NOMO-1 treated with dmso at 0.1 percent for 144 hours (cell line): ENCODE measurements around the gene ANXA2R.
"Not testable (repeated sequence)": the region's sequence is repeated elsewhere in the genome, so short reads cannot be mapped to it uniquely, and the experiment has no call there.

ENCODE experiments used
- DNase-seq: peaks from one replicate; lab custom pipeline; 2025; ENCODE audit not compliant: unreplicated experiment; lab: John Stamatoyannopoulos, UW

Gene ANXA2R

GRCh38 chr5:43036409-43036808 lies 3.7 kb downstream of the ANXA2R start:
- no peak for DNase-seq

GRCh38 chr5:43034591-43034968 lies 5.5 kb downstream of the ANXA2R start:
- no peak for DNase-seq

- DNase-seq = no peak
These were observed 6.1 kb downstream of the ANXA2R start for GRCh38 chr5:43033841-43034590.

DNA sequence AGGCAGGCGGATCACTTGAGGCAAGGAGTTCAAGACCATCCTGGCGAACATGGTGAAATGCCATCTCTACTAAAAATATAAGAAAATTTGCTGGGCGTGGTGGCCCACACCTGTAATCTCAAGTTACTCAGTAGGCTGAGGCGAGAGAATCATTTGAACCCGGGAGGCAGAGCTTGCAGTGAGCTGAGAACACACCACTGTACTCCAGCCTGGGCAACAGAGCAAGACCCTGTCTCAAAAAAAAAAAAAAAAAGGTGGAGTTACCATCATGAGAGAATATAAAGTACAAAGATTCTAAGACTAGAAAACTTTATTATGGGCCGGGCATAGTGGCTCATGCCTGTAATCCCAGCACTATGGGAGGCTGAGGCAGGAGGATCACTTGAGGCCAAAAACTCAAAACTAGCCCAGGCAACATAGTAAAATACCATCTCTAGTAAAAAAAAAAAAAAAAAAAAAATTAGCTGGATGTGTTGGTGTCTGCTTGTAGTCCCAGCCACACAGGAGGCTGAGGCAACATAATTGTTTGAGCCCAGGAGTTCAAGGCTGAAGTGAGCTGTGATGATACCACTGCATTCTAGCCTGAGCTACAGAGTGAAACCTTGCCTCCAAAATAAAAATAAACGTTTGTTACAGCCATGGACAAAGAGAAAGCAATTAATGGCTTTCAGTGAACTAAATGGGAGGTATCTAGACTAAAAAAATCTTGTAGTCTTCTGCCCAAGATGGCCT lies 12.9 kb downstream of the ANXA2R start:
- DNase-seq = no peak

- not testable (repeated sequence) for DNase-seq
These were observed 14.8 kb downstream of the ANXA2R start for GRCh38 chr5:43025184-43025950.

DNA sequence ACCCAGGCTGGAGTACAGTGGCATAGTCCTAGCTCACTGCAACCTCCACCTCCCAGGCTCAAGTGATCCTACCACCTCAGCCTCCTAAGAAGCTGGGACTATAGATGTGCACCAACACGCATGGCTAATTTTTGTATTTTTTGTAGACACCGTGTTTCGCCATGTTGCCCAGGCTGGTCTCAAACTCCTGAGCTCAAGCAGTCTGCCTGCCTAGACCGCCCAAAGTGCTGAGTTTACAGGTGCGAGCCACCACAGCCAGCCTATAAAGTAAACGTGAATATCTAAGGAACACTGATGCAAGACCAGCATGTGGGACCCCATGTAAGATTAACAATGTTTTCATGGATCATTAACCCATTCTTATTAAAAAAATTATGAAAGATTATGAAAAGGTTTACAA lies 15.9 kb downstream of the ANXA2R start:
- DNase-seq = no peak

DNA sequence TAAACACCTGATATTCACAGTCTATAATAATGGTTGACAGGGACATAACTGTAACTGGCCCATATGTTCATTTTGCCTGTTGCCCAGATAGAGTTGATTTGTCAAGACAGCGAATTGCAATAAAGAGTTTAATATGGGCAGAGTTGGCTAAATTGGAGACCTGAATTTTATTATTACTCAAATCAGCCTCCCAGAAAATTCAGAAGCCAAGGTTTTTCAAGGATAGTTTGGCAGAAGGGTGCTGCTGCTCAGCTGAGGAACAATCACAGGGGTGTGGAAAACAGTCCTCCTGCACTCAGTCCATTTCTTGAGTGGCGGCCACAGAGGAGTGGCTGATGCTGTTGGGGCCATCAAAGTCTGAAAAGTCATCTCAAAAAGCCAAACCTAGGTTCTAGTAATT lies 19.0 kb downstream of the ANXA2R start:
- peak; percentile 32 for DNase-seq

DNA sequence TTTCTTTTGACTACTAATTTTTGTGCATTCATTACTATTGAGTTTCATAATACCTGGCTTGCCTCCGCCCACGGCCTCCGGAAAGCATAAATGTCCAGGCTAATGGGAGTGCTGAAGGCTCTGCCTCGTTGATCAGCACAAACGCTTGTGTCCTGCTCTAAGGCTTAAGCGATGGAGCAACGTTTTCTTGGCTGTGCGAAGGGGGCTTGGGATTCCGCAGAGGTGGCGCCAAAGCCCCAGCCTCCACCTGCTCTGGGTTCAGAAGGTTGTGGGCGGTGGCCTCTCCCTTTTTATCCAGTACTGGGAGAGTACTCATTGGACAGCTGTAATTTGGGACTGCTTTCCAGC lies 19.7 kb downstream of the ANXA2R start:
- peak; percentile 84 for DNase-seq

- peak; percentile 99 for DNase-seq
These were observed 20.3 kb downstream of the ANXA2R start for GRCh38 chr5:43019614-43020398.

DNA sequence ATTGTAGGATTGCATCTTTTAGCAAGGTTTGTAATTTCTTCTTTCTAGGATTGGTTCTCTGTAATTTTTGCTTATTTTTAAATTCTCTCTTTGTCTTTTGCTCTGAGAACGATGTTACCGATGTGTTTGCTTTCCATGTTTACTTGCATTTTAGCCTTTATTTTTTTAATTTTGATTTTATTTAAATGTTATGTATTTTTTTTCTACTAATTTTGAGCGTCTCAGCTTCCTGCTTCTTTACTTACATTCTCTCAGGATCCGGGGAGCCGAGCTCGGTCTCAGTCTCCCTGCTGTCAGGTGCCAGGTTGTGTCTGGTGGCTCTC lies 20.9 kb downstream of the ANXA2R start:
- no peak for DNase-seq

- DNase-seq = peak; percentile 58
These were observed 22.7 kb downstream of the ANXA2R start for GRCh38 chr5:43017428-43017815.

- no peak for DNase-seq
These were observed 23.8 kb downstream of the ANXA2R start for GRCh38 chr5:43016217-43016779.

DNA sequence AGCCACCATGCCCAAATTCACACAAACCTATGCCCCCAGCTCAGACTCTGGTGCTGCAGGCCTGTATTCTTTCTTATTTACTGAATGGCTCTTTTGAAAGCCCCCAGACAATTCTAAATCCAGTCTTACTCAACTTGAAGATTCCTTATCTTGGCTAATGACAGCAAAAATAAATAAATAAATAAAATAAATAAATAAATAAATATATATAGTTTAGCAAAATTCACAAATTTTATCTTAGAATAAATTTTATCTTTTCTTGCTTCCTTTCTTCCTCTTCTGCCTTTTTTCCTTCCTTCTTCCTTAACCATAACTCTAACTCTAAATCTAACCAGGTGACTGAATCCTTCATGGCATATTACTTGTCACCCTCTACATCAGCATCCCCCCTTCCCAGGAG lies 25.6 kb downstream of the ANXA2R start:
- DNase-seq = no peak

DNA sequence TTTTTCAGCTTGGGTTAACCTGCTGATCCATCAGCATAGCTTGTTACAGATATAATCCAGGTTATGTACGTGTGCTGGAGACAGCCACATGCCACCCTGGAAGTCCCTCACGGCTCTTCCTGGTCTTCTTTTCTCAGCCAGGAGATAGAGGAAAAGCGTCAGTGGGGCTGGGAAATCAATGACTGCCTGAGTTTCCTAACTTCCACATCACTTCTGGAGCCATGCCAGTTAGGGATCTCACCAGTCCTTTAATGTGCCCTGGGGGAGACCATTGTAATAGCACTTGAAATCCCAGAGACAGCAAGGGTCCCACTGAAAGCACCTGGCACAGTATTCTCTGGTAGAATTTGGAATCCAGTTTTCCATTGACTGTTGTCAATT lies 29.2 kb downstream of the ANXA2R start:
- no peak for DNase-seq

DNA sequence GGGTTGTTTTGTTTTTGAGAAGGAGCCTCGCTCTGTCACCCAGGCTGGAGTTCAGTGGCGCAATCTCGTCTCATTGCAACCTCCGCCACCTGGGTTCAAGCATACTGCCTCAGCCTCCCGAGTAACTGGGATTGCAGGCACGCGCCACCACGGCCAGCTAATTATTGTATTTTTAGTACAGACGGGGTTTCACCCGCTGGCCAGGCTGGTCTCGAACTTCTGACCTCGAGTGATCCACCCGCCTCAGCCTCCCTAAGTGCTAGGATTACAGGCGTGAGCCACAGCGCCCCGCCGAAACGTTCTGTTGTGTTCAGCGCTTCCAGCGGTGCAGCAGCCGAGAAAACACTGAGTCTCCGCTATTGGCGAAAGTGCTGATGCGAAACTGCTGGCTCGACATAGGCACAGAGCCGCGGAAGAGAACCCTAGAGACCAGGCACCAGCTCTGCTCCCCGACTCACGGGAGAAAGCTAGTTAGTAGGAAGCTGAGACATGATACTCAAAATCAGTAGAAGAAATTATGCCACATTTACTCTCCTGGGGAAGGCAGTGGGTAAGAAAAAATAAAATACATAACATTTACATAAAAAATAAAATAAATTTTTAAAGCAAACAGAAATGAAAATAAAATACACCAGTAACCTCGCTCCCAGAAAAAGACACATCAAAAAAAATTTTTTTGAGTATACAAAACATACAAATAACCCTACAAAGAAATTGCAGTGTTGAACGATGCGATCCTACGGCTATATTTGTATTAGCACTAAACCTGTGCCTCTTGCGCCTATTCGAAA lies 31.6 kb downstream of the ANXA2R start:
- peak; percentile 96 for DNase-seq

DNA sequence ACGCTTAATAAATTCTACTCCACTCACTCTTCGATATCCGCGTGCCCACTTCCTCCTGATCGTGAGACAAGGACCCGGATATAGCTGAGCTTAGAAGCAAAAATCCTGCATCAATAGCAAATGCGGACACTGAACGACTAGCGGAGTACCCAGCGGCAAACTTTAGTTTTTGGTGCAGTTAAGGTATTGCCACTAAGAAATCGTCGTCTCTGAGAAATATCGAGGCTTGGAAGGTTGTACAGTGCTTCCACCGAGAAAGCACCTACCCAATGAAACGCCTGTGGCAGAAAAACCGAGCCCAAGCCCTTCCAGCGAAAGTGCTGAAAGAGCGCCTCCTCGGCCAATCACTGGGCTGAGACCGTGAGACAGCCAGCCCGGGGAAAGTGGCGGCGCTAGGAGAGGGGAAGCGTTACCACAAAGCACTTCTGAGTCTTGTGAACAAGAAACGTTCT lies 32.2 kb downstream of the ANXA2R start:
- DNase-seq = peak; percentile 92

- DNase-seq = peak; percentile 94
These were observed 32.7 kb downstream of the ANXA2R start for GRCh38 chr5:43007246-43007910.

DNA sequence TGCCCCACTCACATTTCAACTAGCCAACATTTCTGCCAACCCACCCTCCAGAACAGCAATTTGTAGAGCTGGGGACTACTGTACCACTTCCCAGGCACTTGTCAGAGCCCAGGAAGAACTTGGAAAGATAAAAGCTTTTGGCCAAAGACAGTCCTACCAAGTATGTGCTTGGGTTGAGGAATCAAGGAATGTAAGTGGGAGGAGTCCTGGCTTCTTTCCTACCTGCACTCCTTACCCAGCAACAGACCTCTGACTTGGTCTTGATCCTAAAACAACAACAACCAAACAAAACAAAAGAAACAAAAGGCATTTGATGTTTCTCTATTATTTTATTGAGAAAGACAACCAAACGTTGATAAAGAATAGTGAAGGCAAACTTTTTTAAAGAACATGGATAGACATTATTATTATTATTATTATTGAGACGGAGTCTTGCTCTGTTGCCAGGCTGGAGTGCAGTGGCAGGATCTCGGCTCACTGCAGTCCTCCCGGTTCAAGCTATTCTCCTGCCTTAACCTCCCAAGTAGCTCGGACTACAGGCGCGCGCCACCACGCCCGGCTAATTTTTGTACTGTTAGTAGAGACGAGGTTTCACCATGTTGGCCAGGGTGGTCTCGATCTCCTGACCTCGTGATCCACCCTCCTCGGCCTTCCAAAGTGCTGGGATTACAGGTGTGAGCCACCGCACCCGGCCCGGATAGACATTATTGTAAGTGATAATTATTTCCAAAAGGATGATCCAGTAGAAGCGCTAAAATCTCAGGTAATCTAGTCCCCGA lies 33.5 kb downstream of the ANXA2R start:
- DNase-seq = no peak

- no peak for DNase-seq
These were observed 35.1 kb downstream of the ANXA2R start for GRCh38 chr5:43005031-43005430.
